ENCODE data around the gene NCAPG2.

- TF ChIP-seq CTCF (IDR thresholded peaks at IDR 0.05; ENCODE audit: borderline replicate concordance, extremely low read depth, low read length, poor library complexity, severe bottlenecking) = no peak
- no peak for TF ChIP-seq EZH2 (IDR thresholded peaks at IDR 0.05; ENCODE audit: borderline replicate concordance, low read depth, low read length, severe bottlenecking)
Measured at GRCh38 chr7:158596745-158597144, 107.9 kb downstream of the NCAPG2 start.
